GM12865 (cell line): ENCODE data around the gene MAB21L4.

Experiments used
- DNase-seq: peaks from one replicate; pipeline ENCODE4 v3.0.0; 2010; ENCODE audit warnings: low read depth
- H3K4me3 ChIP-seq: 2 replicates; pipeline ENCODE4 v1.5.1; 2011; ENCODE audit warnings: mild to moderate bottlenecking, low read depth, low read length, control low read depth
- TF ChIP-seq, protein P1 (sequence below): IDR thresholded peaks from 2 replicates; pipeline ENCODE4 v1.5.1; 2011; ENCODE audit warnings: low read length, control low read depth, low read depth, inconsistent platforms; ENCODE audit not compliant: insufficient read depth; ENCODE audit errors: missing control alignments

Gene MAB21L4

DNA sequence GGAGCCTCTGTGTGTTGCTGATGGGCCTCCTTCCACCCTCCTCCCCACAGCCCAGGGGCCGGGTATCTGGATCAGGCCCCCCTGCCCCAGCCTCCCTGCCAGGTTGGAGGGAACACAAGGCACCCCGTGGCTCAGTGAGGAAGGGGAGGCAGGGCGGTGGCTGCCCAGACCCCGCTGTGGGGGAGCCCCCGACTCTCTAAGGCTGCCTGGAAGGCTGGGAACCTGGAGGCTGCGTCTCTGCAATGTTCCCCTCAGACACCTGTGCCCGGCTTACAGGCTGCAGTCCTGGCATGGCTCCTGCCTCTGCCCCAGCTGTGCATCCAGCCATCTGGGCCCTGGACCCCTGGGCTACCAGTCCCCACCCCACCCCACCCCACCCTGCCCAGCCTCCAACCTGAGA is 438 bp upstream of the MAB21L4 start:
- no peak for DNase-seq
- no peak overlapping the region for H3K4me3 ChIP-seq
- TF ChIP-seq, protein P1, sequence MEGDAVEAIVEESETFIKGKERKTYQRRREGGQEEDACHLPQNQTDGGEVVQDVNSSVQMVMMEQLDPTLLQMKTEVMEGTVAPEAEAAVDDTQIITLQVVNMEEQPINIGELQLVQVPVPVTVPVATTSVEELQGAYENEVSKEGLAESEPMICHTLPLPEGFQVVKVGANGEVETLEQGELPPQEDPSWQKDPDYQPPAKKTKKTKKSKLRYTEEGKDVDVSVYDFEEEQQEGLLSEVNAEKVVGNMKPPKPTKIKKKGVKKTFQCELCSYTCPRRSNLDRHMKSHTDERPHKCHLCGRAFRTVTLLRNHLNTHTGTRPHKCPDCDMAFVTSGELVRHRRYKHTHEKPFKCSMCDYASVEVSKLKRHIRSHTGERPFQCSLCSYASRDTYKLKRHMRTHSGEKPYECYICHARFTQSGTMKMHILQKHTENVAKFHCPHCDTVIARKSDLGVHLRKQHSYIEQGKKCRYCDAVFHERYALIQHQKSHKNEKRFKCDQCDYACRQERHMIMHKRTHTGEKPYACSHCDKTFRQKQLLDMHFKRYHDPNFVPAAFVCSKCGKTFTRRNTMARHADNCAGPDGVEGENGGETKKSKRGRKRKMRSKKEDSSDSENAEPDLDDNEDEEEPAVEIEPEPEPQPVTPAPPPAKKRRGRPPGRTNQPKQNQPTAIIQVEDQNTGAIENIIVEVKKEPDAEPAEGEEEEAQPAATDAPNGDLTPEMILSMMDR, result no peak

DNA sequence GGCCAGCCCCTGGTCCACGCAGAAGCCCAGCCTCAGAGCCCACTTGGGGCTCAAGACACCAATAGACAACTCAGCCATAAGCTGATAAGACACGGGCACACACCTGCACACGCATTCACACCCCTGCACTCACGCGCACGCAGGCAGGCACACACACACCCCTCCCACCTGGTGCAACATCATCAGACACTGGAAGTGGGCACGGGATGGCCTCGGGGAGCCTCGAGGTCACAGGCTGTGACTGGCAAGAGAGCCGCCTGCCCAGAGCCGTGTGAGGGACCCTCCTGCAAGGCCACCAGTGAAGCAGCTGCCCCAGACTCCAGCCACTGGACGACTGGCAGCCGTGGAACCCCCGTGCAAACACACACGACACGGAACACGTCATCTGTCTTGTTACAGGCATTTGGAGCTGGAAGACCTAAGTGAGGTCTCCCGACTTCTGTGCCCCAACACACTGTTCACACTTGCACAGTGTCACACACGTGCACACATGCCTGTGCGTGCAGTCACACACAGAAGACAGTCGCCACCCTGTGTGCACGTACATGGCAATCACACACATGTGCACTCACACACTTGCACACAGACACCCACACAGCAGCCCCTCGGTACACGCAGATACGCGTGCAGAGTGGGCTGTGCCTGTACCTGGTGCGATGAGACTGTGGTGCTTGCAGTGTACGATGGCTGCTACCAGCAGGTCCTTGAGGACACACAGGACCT is 959 bp downstream of the MAB21L4 start:
- H3K4me3 ChIP-seq, result no peak overlapping the region
- TF ChIP-seq, protein P1, result no peak
- DNase-seq, result no peak

DNA sequence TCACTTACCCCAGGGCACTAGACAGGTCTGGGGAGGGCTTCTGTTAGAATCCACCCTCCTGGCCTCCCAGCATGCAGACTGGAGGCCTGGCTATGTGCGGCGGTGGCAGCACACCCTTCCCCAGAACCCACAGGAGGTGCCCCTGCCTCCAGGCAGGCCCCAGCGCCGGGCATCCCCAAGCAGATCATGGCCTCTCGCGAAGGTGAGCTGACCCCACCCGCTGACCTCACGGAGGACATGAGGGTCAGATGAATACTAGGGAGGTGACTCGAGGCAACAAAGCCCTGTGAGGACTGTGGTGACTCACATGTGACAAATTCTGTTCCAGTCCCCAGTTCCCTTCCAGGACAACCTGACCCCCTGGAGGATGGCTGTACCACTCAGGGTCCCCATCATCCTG is 1.9 kb downstream of the MAB21L4 start:
- TF ChIP-seq, protein P1, result no peak
- H3K4me3 ChIP-seq, result no peak overlapping the region
- DNase-seq, result no peak

DNA sequence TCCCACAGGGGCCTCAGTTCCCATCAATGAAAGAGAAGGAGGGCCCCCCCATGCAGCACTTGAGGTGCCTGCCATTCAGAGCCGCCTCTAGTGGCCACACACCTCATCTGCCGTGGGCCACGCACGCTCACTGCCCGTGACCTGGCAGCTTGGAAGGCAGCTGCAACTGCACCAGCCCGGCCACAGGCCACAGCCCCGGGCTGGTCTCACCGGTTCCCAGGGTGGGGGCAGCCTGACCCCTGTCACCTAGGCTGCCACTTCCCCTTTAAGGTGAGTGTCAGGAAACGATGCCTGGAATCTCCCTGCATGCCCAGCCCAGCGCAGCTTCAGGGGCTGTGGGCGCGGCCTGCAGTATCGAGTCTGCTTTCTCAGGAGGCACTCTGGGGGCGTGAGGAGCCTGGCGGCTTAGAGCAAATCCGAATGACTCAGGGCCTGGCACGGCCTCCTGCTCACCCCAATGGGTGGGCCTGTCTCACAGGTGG is 2.6 kb downstream of the MAB21L4 start:
- TF ChIP-seq, protein P1, result no peak
- no peak overlapping the region for H3K4me3 ChIP-seq
- DNase-seq, result no peak

DNA sequence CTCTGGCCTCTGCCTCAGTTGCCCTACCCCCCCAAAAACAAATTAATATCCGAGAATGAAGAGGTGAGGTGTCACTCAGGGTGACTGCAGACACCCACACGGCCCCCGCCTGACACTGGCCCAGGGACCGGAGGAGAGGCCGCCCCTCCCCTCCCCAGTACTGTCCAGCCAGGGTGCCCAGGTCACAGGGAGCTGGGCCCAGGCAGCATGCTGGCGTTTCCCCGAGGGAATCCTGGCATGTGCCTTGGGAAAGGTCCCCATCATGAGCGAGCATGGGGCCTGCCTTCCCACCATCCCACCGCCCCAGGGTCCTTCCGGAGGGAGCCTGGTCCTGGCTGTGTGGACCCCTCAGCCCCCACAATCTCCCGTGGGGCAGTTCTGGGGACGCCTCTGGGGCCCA is 3.0 kb downstream of the MAB21L4 start:
- TF ChIP-seq, protein P1, result no peak

DNA sequence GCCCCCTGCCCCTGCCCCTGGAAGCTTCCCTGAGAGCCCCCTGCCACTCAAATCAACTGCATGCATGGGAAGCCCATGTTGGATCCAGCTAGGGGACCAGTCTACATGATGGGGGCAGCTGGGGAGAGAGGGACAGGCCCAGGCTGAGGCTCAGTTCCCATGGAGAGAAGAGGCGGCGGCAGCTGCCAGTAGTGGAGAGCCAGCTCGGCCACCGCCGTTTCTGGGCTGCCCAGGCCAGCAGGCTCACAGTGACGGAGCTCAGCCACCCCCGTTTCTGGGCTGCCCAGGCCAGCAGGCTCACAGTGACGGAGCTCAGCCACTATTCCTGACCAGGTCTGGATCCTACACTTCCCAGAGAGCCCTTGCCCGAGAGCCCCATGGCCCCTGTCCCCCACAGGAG is 3.6 kb downstream of the MAB21L4 start:
- TF ChIP-seq, protein P1, result no peak
- DNase-seq, result no peak
- H3K4me3 ChIP-seq, result no peak overlapping the region

More for the DNA sequence above, 3.0 kb downstream of the MAB21L4 start:
- DNase-seq, result no peak
- H3K4me3 ChIP-seq, result no peak overlapping the region

DNA sequence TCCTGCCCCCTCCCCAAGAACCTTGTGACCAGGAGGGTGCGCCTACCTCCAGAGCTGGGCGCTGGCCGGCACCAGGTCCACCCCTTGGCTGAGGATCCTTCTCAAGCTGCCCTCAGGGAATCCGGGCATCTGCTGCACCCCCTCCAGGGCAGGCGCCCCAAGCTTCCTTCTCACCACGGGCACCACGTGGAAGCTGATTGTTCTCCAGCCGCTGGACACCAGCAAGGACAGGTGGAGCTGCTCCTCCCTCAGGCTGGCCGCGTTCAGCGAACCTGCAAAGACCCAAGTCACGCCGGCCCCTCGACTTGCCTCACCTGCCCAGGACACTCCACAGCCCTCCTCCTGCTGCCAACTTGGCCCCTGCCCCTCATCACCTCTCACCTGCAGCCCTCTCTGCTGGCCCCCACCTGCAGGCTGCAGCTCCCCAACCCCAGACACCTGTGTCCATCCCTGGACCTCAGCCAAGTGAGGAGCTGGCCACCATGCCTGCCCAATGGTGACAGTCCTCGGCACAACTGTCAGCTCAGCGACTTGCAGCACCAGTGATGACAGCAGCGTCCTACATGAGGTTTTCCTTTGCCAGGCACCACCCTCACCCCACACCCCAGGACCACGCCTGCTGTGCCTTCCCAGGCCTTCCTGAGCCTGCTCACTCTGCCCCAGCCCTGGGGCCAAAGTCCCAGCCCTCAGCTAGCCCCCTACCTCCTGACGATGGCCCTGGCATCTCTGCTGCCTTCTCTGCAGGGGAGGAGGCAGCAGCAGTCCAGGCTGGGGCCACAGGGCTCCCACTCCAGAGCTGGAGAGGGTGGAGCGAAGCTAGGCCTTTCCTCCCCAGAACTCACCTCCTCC is 4.2 kb downstream of the MAB21L4 start:
- TF ChIP-seq, protein P1, result no peak
- H3K4me3 ChIP-seq, result no peak overlapping the region
- no peak for DNase-seq
